ENCODE results near the gene TRPC4AP.

Gene TRPC4AP

GRCh38 chr20:35131934-35132333, 39.3 kb upstream of the TRPC4AP start:
- TF ChIP-seq CTCF (IDR thresholded peaks at IDR 0.05; ENCODE audit: low read depth, low read length, missing control alignments) = no peak
- no peak overlapping the region for H3K4me3 ChIP-seq (ENCODE audit: low read depth, low read length)
- no peak for DNase-seq (ENCODE audit: low read depth)

GRCh38 chr20:35129647-35130069, 37.1 kb upstream of the TRPC4AP start:
- DNase-seq (ENCODE audit: low read depth) = no peak
- H3K4me3 ChIP-seq (ENCODE audit: low read depth, low read length) = no peak overlapping the region
- TF ChIP-seq CTCF (IDR thresholded peaks at IDR 0.05; ENCODE audit: low read depth, low read length, missing control alignments) = no peak

GRCh38 chr20:35125753-35126152, 33.1 kb upstream of the TRPC4AP start:
- no peak overlapping the region for H3K4me3 ChIP-seq (ENCODE audit: low read depth, low read length)
- no peak for TF ChIP-seq CTCF (IDR thresholded peaks at IDR 0.05; ENCODE audit: low read depth, low read length, missing control alignments)
- no peak for DNase-seq (ENCODE audit: low read depth)

GRCh38 chr20:35122756-35123405, 30.3 kb upstream of the TRPC4AP start:
- H3K4me3 ChIP-seq (ENCODE audit: low read depth, low read length) = no peak overlapping the region
- no peak for TF ChIP-seq CTCF (IDR thresholded peaks at IDR 0.05; ENCODE audit: low read depth, low read length, missing control alignments)
- DNase-seq (ENCODE audit: low read depth) = no peak

- no peak for TF ChIP-seq CTCF (IDR thresholded peaks at IDR 0.05; ENCODE audit: low read depth, low read length, missing control alignments)
- no peak for DNase-seq (ENCODE audit: low read depth)
These were observed 28.6 kb upstream of the TRPC4AP start for GRCh38 chr20:35121186-35121585.

GRCh38 chr20:35120012-35120701, 27.6 kb upstream of the TRPC4AP start:
- TF ChIP-seq CTCF (IDR thresholded peaks at IDR 0.05; ENCODE audit: low read depth, low read length, missing control alignments) = no peak
- no peak for DNase-seq (ENCODE audit: low read depth)
- no peak overlapping the region for H3K4me3 ChIP-seq (ENCODE audit: low read depth, low read length)

More at GRCh38 chr20:35121186-35121585, 28.6 kb upstream of the TRPC4AP start:
- H3K4me3 ChIP-seq (ENCODE audit: low read depth, low read length) = no peak overlapping the region

- no peak for TF ChIP-seq CTCF (IDR thresholded peaks at IDR 0.05; ENCODE audit: low read depth, low read length, missing control alignments)
- no peak for DNase-seq (ENCODE audit: low read depth)
- H3K4me3 ChIP-seq (ENCODE audit: low read depth, low read length) = no peak overlapping the region
These were observed 25.0 kb upstream of the TRPC4AP start for GRCh38 chr20:35117629-35118028.

All from GM12864 (cell line).